HCT116 (cell line): Measurements from ENCODE around the gene EP400. TPM values are rescaled to one million over a fixed set of nuclear protein-coding genes. Genes with fewer than 3 reads are reported as not detected.

Experiments
- ATAC-seq: fragments of 200-7000 bp; cut with Tn5 transposase; 2 replicates; pipeline ENCODE4 v1.9.1; 2020; ENCODE audit warnings: mild to moderate bottlenecking, moderate library complexity
- BruUV-seq: library from RNA; stranded (reverse); fragments of 400-500 nt; replicated peaks from 2 replicates; lab custom pipeline; 2021; lab: Mats Ljungman, UMichigan
- CTCF ChIA-PET: fragments of 300-600 bp; sonication (Branson Sonifier 250); formaldehyde crosslinking; loops from one replicate; lab custom pipeline; 2021; ENCODE audit warnings: antibody characterized with exemption; lab: Charles Lee
- POLR2A ChIA-PET: fragments of 300-600, 350-600 bp; sonication (Branson Sonifier 250); formaldehyde crosslinking; loops from one replicate; lab custom pipeline; 2021; ENCODE audit warnings: antibody characterized with exemption; lab: Charles Lee
- RAD21 ChIA-PET, 2 experiments: fragments of 300-600 bp; sonication (Branson Sonifier 250); formaldehyde crosslinking; loops; one replicate each; lab custom pipeline; 2023; ENCODE audit warnings: low total read pairs in 2 of 2; ENCODE audit not compliant: uncharacterized antibody in 2 of 2, unreplicated experiment in 2 of 2, low non-redundant PET in 1 of 2; lab: Charles Lee
- DNase-seq: peaks from one replicate; pipeline ENCODE4 v3.0.0-alpha.2; 2010; ENCODE audit warnings: low read depth, low spot score
- H2AFZ ChIP-seq: fragments of 200-600 bp; shearing (Covaris generic), sonication (generic); 2 replicates; pipeline ENCODE4 v1.6.1; 2017; ENCODE audit warnings: low read depth, mixed run types, mixed read lengths, antibody characterized with exemption, low read length; ENCODE audit not compliant: poor library complexity, severe bottlenecking
- H3K27ac ChIP-seq: 2 replicates; pipeline ENCODE4 v1.5.1; 2012; ENCODE audit warnings: low read depth, low read length
- H3K27me3 ChIP-seq: fragments of 200-600 bp; sonication (generic); 2 replicates; pipeline ENCODE4 v1.6.1; 2016; ENCODE audit warnings: mixed run types, low read length, mixed read lengths; ENCODE audit not compliant: insufficient read depth
- H3K36me3 ChIP-seq, 2 experiments: fragments of 200-500 bp in 1 of 2; fragments of 200-600 bp in 1 of 2; sonication (Bioruptor generic) in 1 of 2; sonication (generic) in 1 of 2; 2 replicates each; pipeline versions ENCODE4 v1.5.1 to v1.6.1; 2014 to 2016; ENCODE audit warnings: low read length in 2 of 2, inconsistent platforms in 1 of 2, mixed read lengths in 1 of 2, mixed run types in 1 of 2; ENCODE audit not compliant: insufficient read depth in 2 of 2, control insufficient read depth in 1 of 2
- H3K4me1 ChIP-seq, 2 experiments: fragments of 200-600 bp in 1 of 2; sonication (generic) in 1 of 2; 2 replicates each; pipeline versions ENCODE4 v1.5.1 to v1.6.1; 2012 to 2017; ENCODE audit warnings: low read length in 2 of 2, inconsistent platforms in 1 of 2, mild to moderate bottlenecking in 1 of 2, mixed read lengths in 1 of 2, mixed run types in 1 of 2, moderate library complexity in 1 of 2; ENCODE audit not compliant: insufficient read depth in 2 of 2, control insufficient read depth in 1 of 2
- H3K4me2 ChIP-seq: fragments of 200-600 bp; sonication (generic); 2 replicates; pipeline ENCODE4 v1.6.1; 2017; ENCODE audit warnings: mixed run types, low read length, mixed read lengths
- H3K4me3 ChIP-seq, 2 experiments: fragments of 200-600 bp in 1 of 2; sonication (generic) in 1 of 2; replicated peaks in 1 of 2; 2 replicates each; pipeline ENCODE4 v1.5.1; 2011 to 2016; ENCODE audit warnings: low read length in 2 of 2, control low read depth in 1 of 2, low read depth in 1 of 2, mild to moderate bottlenecking in 1 of 2, mixed read lengths in 1 of 2, mixed run types in 1 of 2
- H3K79me2 ChIP-seq: fragments of 200-600 bp; sonication (generic); 2 replicates; pipeline ENCODE4 v1.6.1; 2017; ENCODE audit warnings: mild to moderate bottlenecking, mixed run types, low read length, moderate library complexity, mixed read lengths; ENCODE audit not compliant: insufficient read depth
- H3K9ac ChIP-seq: fragments of 200-600 bp; sonication (generic); 2 replicates; pipeline ENCODE4 v1.6.1; 2016; ENCODE audit warnings: low read length, mixed read lengths
- H3K9me2 ChIP-seq: fragments of 200-600 bp; sonication (generic), shearing (Covaris generic); 2 replicates; pipeline ENCODE4 v1.6.1; 2017; ENCODE audit warnings: mixed run types, mild to moderate bottlenecking, moderate library complexity; ENCODE audit not compliant: insufficient read depth
- H3K9me3 ChIP-seq, 2 experiments: fragments of 200-500 bp in 1 of 2; fragments of 200-600 bp in 1 of 2; sonication (Bioruptor generic) in 1 of 2; sonication (generic) in 1 of 2; 2 replicates each; pipeline ENCODE4 v1.6.1; 2014 to 2017; ENCODE audit warnings: low read length in 2 of 2, mixed read lengths in 2 of 2, inconsistent platforms in 1 of 2, low read depth in 1 of 2, mild to moderate bottlenecking in 1 of 2, mixed run types in 1 of 2, moderate library complexity in 1 of 2; ENCODE audit not compliant: control insufficient read depth in 1 of 2, insufficient read depth in 1 of 2
- H4K20me1 ChIP-seq: fragments of 200-600 bp; sonication (generic), shearing (Covaris generic); 2 replicates; pipeline ENCODE4 v1.6.1; 2017; ENCODE audit warnings: mixed run types, mild to moderate bottlenecking, moderate library complexity; ENCODE audit not compliant: insufficient read depth
- CBX3 ChIP-seq: IDR thresholded peaks from 2 replicates; pipeline ENCODE4 v1.6.1; 2012; ENCODE audit warnings: low read depth
- CEBPB ChIP-seq: IDR thresholded peaks from 2 replicates; pipeline ENCODE4 v1.6.1; 2012; ENCODE audit warnings: low read depth
- EZH2 ChIP-seq: fragments of 200-600 bp; sonication (generic); IDR thresholded peaks from 2 replicates; pipeline ENCODE4 v1.6.1; 2017; ENCODE audit warnings: antibody characterized with exemption, mixed run types
- FOSL1 ChIP-seq: IDR thresholded peaks from 2 replicates; pipeline ENCODE4 v1.6.1; 2012; ENCODE audit warnings: low read depth
- MAX ChIP-seq: IDR thresholded peaks from 2 replicates; pipeline ENCODE4 v1.6.1; 2012
- POLR2AphosphoS5 ChIP-seq: IDR thresholded peaks from 2 replicates; pipeline ENCODE4 v1.6.1; 2011; ENCODE audit warnings: mild to moderate bottlenecking, low read depth, low read length, moderate library complexity
- REST ChIP-seq: IDR thresholded peaks from 2 replicates; pipeline ENCODE4 v1.6.1; 2012; ENCODE audit warnings: low read depth
- TCF7L2 ChIP-seq: IDR thresholded peaks from 2 replicates; pipeline ENCODE4 v1.7.0; 2011; ENCODE audit warnings: borderline replicate concordance, inconsistent platforms; ENCODE audit not compliant: insufficient read depth, insufficient read length; ENCODE audit errors: extremely low read depth
- intact Hi-C: fragments of 100-400 bp; cut with micrococcal nuclease; formaldehyde crosslinking; loops from 2 replicates; pipeline ENCODE4 v1.10.0; 2022
- total RNA-seq: library from RNA; stranded (reverse); gene quantifications from one replicate; pipeline ENCODE4 v1.2.1, GENCODE V29; 2021; ENCODE audit not compliant: unreplicated experiment
- TF ChIP-seq, protein P1 (sequence below), 3 experiments: fragments of 200-600 bp in 1 of 3; sonication (generic) in 1 of 3; IDR thresholded peaks in 2 of 3; conservative IDR thresholded peaks in 1 of 3; 2 replicates each; pipeline ENCODE4 v1.5.1; 2012 to 2017; ENCODE audit warnings: low read depth in 2 of 3, low read length in 2 of 3, antibody characterized with exemption in 1 of 3, borderline replicate concordance in 1 of 3, control low read depth in 1 of 3, mild to moderate bottlenecking in 1 of 3, mixed read lengths in 1 of 3, mixed run types in 1 of 3, moderate library complexity in 1 of 3; ENCODE audit not compliant: insufficient read depth in 1 of 3

Gene EP400
- total RNA-seq, 1 experiment from 2014 or later, result 54.5 TPM

GRCh38 chr12:132014915-132015280 is 65.2 kb downstream of the EP400 start:
- Histone ChIP-seq H3K36me3 (peaks cover 39 to 57% of the 10 kb centered on the region in 2 experiments; a peak in 3 of 4 replicates), H3K9me3 (no peaks in the 10 kb centered on the region), H3K79me2 (no peaks in the 10 kb centered on the region), H3K4me2 (no peak overlapping the region), H2AFZ (no peak overlapping the region), H4K20me1 (no peaks in the 10 kb centered on the region), H3K9ac (no peak overlapping the region)
- ChIA-PET POLR2A (no interaction called here), CTCF (no interaction called here)
- intact Hi-C loops, result no loop called here
- ATAC-seq, result 0 out of 2 replicates have a peak, but pooled peaks have one; percentile 26
- no peak for TF ChIP-seq CBX3
- TF ChIP-seq, protein P1, sequence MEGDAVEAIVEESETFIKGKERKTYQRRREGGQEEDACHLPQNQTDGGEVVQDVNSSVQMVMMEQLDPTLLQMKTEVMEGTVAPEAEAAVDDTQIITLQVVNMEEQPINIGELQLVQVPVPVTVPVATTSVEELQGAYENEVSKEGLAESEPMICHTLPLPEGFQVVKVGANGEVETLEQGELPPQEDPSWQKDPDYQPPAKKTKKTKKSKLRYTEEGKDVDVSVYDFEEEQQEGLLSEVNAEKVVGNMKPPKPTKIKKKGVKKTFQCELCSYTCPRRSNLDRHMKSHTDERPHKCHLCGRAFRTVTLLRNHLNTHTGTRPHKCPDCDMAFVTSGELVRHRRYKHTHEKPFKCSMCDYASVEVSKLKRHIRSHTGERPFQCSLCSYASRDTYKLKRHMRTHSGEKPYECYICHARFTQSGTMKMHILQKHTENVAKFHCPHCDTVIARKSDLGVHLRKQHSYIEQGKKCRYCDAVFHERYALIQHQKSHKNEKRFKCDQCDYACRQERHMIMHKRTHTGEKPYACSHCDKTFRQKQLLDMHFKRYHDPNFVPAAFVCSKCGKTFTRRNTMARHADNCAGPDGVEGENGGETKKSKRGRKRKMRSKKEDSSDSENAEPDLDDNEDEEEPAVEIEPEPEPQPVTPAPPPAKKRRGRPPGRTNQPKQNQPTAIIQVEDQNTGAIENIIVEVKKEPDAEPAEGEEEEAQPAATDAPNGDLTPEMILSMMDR (IDR thresholded peaks at IDR 0.05 in 2 of 3, conservative IDR thresholded peaks at IDR 0.05 in 1 of 3; ENCODE audit: borderline replicate concordance in 1 of 3, insufficient read depth in 1 of 3, low read depth in 2 of 3, low read length in 2 of 3), result 0 out of 6 replicates have a peak, but pooled peaks of 1 of the 3 experiments have one; percentile 12
- TF ChIP-seq, all 23 proteins: peak for 1
- Histone ChIP-seq H3K27me3 (no peaks in the 10 kb centered on the region), H3K4me1 (no peaks in the 10 kb centered on the region), H3K9me2 (no peaks in the 10 kb centered on the region), H3K4me3 (no peak overlapping the region), H3K27ac (no peak overlapping the region)
- RAD21 ChIA-PET, result no interaction called here
- DNase-seq, result no peak
- BruUV-seq, result no TSS peak

DNA sequence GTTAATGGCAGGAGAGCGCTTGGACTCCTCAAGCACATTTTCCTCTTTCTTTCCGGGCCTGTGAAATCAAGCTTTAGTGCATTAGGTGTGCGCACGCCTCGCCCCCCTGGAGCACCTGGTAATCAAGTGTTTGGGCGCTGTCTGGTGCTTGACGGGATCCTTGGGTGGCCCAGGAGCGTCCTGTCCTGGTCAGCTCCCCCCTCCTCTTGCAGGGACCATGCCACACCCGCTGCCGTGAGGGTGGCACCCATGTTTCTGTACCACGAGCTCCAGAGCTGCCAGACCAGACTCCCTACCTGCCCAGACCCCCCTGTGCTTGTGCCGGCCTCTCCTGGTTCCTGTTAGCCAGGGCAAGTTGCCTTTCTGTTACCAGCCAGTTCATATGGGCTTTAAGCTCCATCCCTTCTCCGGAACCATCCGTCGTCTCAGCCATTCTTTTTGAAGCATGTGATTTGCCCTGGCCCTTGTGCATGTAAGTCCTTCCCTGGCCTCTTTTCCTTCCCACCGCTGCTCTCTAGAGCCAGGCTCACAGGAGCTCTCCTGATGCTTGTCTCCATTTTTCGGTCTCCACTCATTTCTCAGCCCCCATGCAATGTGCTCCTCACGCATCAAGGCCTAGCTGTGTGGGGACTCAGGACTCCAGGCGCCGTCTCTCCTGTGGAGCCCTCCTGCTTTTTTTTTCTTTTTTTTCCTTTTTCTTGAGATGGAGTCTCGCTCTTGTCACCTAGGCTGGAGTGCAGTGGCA is 66.1 kb downstream of the EP400 start:
- H3K4me3 ChIP-seq, result no peak overlapping the region
- ChIA-PET CTCF (no interaction called here), RAD21 (no interaction called here), POLR2A (no interaction called here)
- H3K4me1 ChIP-seq, result no peaks in the 10 kb centered on the region
- no peak overlapping the region for H3K4me2 ChIP-seq
- no peak for DNase-seq
- no peak overlapping the region for H2AFZ ChIP-seq
- no peak for ATAC-seq
- H3K27me3 ChIP-seq, result no peaks in the 10 kb centered on the region
- no peak for TF ChIP-seq FOSL1
- TF ChIP-seq CEBPB, result no peak
- TF ChIP-seq EZH2, result no peak
- no peak for TF ChIP-seq POLR2AphosphoS5
- TF ChIP-seq REST, result no peak
- TF ChIP-seq TCF7L2, result no peak
- TF ChIP-seq MAX, result no peak
- H4K20me1 ChIP-seq, result no peaks in the 10 kb centered on the region
- H3K9me3 ChIP-seq, result no peaks in the 10 kb centered on the region
- H3K79me2 ChIP-seq, result no peaks in the 10 kb centered on the region
- H3K9me2 ChIP-seq, result no peaks in the 10 kb centered on the region
- intact Hi-C loops, result no loop called here
- no TSS peak for BruUV-seq
- H3K9ac ChIP-seq, result no peak overlapping the region
- no peak overlapping the region for H3K27ac ChIP-seq
- H3K36me3 ChIP-seq, result peaks cover 43 to 57% of the 10 kb centered on the region in 2 experiments; a peak in 3 of 4 replicates
